Measurements from ENCODE around the gene ANKRD18A. TPM values are rescaled to one million over a fixed set of nuclear protein-coding genes. Genes with fewer than 3 reads are reported as not detected.

ANKRD18A gene
- total and polyA plus RNA-seq, 10 of the 15 experiments (the other 5 are each of a cell fraction or from before 2014, with no cell fraction given): 0.37 TPM; not detected in 9

GRCh38 chr9:38527503-38527902 is 92.9 kb downstream of the ANKRD18A start:
- Histone ChIP-seq H4K20me1 (ENCODE audit: control insufficient read depth, insufficient read depth) (no peaks in the 10 kb centered on the region), H3K9me3 (replicated peaks; ENCODE audit: control insufficient read depth, insufficient read depth, low read length) (no peaks in the 10 kb centered on the region), H3K27me3 (replicated peaks in 1 of 2; ENCODE audit: control insufficient read depth in 2 of 2, insufficient read depth in 2 of 2, low read length in 1 of 2) (no peaks in the 10 kb centered on the region), H3K4me3 (no peak overlapping the region), H3K36me3 (ENCODE audit: control insufficient read depth in 2 of 2, insufficient read depth in 2 of 2, low read length in 1 of 2) (no peaks in the 10 kb centered on the region), H3K4me1 (ENCODE audit: control insufficient read depth, insufficient read depth, low read length) (no peaks in the 10 kb centered on the region), H3K79me2 (ENCODE audit: control insufficient read depth, insufficient read depth, low read length) (no peaks in the 10 kb centered on the region), H3K27ac (ENCODE audit: control insufficient read depth, insufficient read depth) (no peak overlapping the region), H3K9ac (ENCODE audit: control insufficient read depth, insufficient read depth, low read length) (no peak overlapping the region), H2AFZ (ENCODE audit: control insufficient read depth, low read depth, low read length) (no peak overlapping the region), H3K4me2 (ENCODE audit: control insufficient read depth, insufficient read depth) (no peak overlapping the region)
- 57% methylated on average over 10 of the region's 10 CpGs for WGBS (ENCODE audit: insufficient coverage, insufficient replicate concordance, low lambda C conversion rate, missing lambda C conversion rate)
- FAIRE-seq (no peak), ATAC-seq (no peak), DNase-seq (ENCODE audit: low read depth, low spot score) (no peak)
- POLR2A ChIA-PET: no interaction called here
- SMC1A ChIA-PET (ENCODE audit: uncharacterized antibody, unreplicated experiment): no interaction called here
- TF ChIP-seq TARDBP (IDR thresholded peaks at IDR 0.05; ENCODE audit: borderline replicate concordance) (no peak), ESRRA (IDR thresholded peaks at IDR 0.05; ENCODE audit: low read length) (no peak), YY1 (IDR thresholded peaks at IDR 0.05; ENCODE audit: low read depth, low read length) (no peak), BCL11A (IDR thresholded peaks at IDR 0.05; ENCODE audit: low read depth, low read length) (no peak)
- TF ChIP-seq, protein P1, sequence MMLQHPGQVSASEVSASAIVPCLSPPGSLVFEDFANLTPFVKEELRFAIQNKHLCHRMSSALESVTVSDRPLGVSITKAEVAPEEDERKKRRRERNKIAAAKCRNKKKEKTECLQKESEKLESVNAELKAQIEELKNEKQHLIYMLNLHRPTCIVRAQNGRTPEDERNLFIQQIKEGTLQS (IDR thresholded peaks at IDR 0.05; ENCODE audit: borderline replicate concordance, extremely low read depth, low read depth, low read length): no peak
- TF ChIP-seq, protein P2, sequence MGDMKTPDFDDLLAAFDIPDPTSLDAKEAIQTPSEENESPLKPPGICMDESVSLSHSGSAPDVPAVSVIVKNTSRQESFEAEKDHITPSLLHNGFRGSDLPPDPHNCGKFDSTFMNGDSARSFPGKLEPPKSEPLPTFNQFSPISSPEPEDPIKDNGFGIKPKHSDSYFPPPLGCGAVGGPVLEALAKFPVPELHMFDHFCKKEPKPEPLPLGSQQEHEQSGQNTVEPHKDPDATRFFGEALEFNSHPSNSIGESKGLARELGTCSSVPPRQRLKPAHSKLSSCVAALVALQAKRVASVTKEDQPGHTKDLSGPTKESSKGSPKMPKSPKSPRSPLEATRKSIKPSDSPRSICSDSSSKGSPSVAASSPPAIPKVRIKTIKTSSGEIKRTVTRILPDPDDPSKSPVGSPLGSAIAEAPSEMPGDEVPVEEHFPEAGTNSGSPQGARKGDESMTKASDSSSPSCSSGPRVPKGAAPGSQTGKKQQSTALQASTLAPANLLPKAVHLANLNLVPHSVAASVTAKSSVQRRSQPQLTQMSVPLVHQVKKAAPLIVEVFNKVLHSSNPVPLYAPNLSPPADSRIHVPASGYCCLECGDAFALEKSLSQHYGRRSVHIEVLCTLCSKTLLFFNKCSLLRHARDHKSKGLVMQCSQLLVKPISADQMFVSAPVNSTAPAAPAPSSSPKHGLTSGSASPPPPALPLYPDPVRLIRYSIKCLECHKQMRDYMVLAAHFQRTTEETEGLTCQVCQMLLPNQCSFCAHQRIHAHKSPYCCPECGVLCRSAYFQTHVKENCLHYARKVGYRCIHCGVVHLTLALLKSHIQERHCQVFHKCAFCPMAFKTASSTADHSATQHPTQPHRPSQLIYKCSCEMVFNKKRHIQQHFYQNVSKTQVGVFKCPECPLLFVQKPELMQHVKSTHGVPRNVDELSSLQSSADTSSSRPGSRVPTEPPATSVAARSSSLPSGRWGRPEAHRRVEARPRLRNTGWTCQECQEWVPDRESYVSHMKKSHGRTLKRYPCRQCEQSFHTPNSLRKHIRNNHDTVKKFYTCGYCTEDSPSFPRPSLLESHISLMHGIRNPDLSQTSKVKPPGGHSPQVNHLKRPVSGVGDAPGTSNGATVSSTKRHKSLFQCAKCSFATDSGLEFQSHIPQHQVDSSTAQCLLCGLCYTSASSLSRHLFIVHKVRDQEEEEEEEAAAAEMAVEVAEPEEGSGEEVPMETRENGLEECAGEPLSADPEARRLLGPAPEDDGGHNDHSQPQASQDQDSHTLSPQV (IDR thresholded peaks at IDR 0.05): no peak
- TF ChIP-seq, protein P3, sequence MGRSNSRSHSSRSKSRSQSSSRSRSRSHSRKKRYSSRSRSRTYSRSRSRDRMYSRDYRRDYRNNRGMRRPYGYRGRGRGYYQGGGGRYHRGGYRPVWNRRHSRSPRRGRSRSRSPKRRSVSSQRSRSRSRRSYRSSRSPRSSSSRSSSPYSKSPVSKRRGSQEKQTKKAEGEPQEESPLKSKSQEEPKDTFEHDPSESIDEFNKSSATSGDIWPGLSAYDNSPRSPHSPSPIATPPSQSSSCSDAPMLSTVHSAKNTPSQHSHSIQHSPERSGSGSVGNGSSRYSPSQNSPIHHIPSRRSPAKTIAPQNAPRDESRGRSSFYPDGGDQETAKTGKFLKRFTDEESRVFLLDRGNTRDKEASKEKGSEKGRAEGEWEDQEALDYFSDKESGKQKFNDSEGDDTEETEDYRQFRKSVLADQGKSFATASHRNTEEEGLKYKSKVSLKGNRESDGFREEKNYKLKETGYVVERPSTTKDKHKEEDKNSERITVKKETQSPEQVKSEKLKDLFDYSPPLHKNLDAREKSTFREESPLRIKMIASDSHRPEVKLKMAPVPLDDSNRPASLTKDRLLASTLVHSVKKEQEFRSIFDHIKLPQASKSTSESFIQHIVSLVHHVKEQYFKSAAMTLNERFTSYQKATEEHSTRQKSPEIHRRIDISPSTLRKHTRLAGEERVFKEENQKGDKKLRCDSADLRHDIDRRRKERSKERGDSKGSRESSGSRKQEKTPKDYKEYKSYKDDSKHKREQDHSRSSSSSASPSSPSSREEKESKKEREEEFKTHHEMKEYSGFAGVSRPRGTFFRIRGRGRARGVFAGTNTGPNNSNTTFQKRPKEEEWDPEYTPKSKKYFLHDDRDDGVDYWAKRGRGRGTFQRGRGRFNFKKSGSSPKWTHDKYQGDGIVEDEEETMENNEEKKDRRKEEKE (IDR thresholded peaks at IDR 0.05): no peak
- intact Hi-C loops (cut with micrococcal nuclease; ENCODE audit: unreplicated experiment) (no loop called here), in situ Hi-C loops (cut with MboI) (no loop called here)
- CTCF ChIA-PET: no interaction called here
- RAD21 ChIA-PET (ENCODE audit: unreplicated experiment): no interaction called here
- BruUV-seq (replicated peaks): no TSS peak

Data from GM12878 (cell line).